Loucy (cell line): ENCODE data around the gene UBE2D2.

Experiments used
- EZH2phosphoT487 ChIP-seq: fragments of 200-600 bp; IDR thresholded peaks from 2 replicates; pipeline ENCODE4 v1.6.1; 2018; ENCODE audit warnings: antibody characterized with exemption, mild to moderate bottlenecking, moderate library complexity, borderline replicate concordance
- TF ChIP-seq, protein P1 (sequence below): fragments of 200-600 bp; sonication (generic); conservative IDR thresholded peaks from 2 replicates; pipeline ENCODE4 v1.5.1; 2014; ENCODE audit warnings: mild to moderate bottlenecking, antibody characterized with exemption, low read length

DNA sequence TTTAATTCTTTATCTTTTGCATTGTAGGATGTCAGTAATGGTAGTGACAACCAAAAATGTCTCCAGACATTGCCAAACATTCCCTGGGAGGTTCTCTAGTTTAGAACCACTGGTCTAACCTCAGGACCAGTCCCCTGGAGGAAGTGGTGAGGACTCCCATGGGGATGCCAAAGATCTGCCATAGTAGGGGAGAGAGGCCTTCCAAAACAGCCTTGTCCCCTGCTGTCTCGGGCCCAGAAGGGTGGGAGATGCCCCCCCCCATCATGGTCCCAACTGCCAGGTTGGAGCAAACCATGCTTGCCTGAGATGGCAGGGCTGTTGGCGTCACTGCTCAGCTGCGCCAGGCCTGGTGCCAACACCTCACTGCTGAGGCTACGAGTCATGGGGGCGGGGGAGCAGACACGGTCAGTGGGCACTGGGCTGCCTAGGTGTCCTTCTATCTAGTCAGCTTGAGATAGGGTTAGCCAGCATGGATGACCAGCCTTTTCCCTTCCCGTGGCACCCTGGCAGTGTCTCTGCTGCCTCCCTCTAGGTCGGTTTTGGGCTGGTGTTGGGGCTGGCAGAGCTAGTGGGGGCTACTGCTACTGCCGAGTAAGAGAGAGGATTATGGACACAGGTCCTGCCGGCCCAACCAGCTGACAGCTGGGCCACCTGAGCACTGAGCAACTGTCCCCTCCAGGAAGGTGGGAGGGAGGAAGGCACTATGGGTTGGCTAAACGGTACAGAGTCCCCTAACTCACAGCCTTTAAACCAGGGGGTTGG lies 78.7 kb downstream of the UBE2D2 start:
- TF ChIP-seq EZH2phosphoT487: no peak
- TF ChIP-seq, protein P1, sequence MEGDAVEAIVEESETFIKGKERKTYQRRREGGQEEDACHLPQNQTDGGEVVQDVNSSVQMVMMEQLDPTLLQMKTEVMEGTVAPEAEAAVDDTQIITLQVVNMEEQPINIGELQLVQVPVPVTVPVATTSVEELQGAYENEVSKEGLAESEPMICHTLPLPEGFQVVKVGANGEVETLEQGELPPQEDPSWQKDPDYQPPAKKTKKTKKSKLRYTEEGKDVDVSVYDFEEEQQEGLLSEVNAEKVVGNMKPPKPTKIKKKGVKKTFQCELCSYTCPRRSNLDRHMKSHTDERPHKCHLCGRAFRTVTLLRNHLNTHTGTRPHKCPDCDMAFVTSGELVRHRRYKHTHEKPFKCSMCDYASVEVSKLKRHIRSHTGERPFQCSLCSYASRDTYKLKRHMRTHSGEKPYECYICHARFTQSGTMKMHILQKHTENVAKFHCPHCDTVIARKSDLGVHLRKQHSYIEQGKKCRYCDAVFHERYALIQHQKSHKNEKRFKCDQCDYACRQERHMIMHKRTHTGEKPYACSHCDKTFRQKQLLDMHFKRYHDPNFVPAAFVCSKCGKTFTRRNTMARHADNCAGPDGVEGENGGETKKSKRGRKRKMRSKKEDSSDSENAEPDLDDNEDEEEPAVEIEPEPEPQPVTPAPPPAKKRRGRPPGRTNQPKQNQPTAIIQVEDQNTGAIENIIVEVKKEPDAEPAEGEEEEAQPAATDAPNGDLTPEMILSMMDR: no peak
